OCI-M2 (cell line): Measurements from ENCODE around the gene MALT1.
"Not testable (repeated sequence)": the region's sequence is repeated elsewhere in the genome, so short reads cannot be mapped to it uniquely, and the experiment has no call there.

Experiments
- DNase-seq: peaks from one replicate; lab custom pipeline; 2025; ENCODE audit not compliant: unreplicated experiment; lab: John Stamatoyannopoulos, UW

MALT1 gene

GRCh38 chr18:58671111-58671631 lies at the start of gene MALT1:
MALT1 (plus strand) TSS chr18:58671465; CDS start chr18:58671644, 179 bp downstream.
- peak; percentile 4 for DNase-seq

- DNase-seq = no peak
These were observed 47.3 kb upstream of the MALT1 start for GRCh38 chr18:58624011-58624410.

- DNase-seq = no peak
These were observed 45.4 kb upstream of the MALT1 start for GRCh38 chr18:58625839-58626238.

- no peak for DNase-seq
These were observed 41.2 kb upstream of the MALT1 start for GRCh38 chr18:58630071-58630470.

- no peak for DNase-seq
These were observed 40.0 kb upstream of the MALT1 start for GRCh38 chr18:58631301-58631700.

- DNase-seq = no peak
These were observed 38.7 kb upstream of the MALT1 start for GRCh38 chr18:58632552-58632951.

- DNase-seq = no peak
These were observed 37.4 kb upstream of the MALT1 start for GRCh38 chr18:58633874-58634273.

- no peak for DNase-seq
These were observed 35.4 kb upstream of the MALT1 start for GRCh38 chr18:58635891-58636290.

- no peak for DNase-seq
These were observed 34.1 kb upstream of the MALT1 start for GRCh38 chr18:58637197-58637596.

GRCh38 chr18:58637946-58638345 lies 33.3 kb upstream of the MALT1 start:
- DNase-seq = no peak

- DNase-seq = no peak
These were observed 32.8 kb upstream of the MALT1 start for GRCh38 chr18:58638441-58638840.

GRCh38 chr18:58639237-58639636 lies 32.0 kb upstream of the MALT1 start:
- DNase-seq = no peak

GRCh38 chr18:58639751-58640427 lies 31.4 kb upstream of the MALT1 start:
- no peak for DNase-seq

- no peak for DNase-seq
These were observed 30.8 kb upstream of the MALT1 start for GRCh38 chr18:58640428-58640805.

GRCh38 chr18:58640891-58641610 lies 30.2 kb upstream of the MALT1 start:
- DNase-seq = no peak

- not testable (repeated sequence) for DNase-seq
These were observed 27.7 kb upstream of the MALT1 start for GRCh38 chr18:58643557-58643956.

- no peak for DNase-seq
These were observed 25.9 kb upstream of the MALT1 start for GRCh38 chr18:58645398-58645797.

- no peak for DNase-seq
These were observed 24.9 kb upstream of the MALT1 start for GRCh38 chr18:58646334-58646862.

GRCh38 chr18:58649966-58650816 lies 21.1 kb upstream of the MALT1 start:
- DNase-seq = no peak

- DNase-seq = not testable (repeated sequence)
These were observed 20.4 kb upstream of the MALT1 start for GRCh38 chr18:58650830-58651229.

- DNase-seq = not testable (repeated sequence)
These were observed 18.0 kb upstream of the MALT1 start for GRCh38 chr18:58653144-58653722.
